Body of pancreas (tissue), 4 donors: ENCODE data around the gene ZNF277. TPM values are rescaled to one million over a fixed set of nuclear protein-coding genes. Genes with fewer than 3 reads are reported as not detected.

Source experiments
- ATAC-seq: fragments of 150-250 bp; one replicate; pipeline ENCODE4 v1.9.1; 2016
- DNase-seq, 4 donors: peaks; one replicate each; pipeline ENCODE4 v3.0.0-alpha.2; 2019
- H3K27ac ChIP-seq, 4 donors: fragments of 200-600 bp; sonication (generic); 1 replicate in 3 of 4; 2 replicates in 1 of 4; pipeline versions ENCODE4 v1.5.1 to v1.6.1; 2016 to 2019; ENCODE audit warnings: mild to moderate bottlenecking in 1 of 4, mixed read lengths in 1 of 4, moderate library complexity in 1 of 4
- H3K27me3 ChIP-seq, 2 donors: fragments of 200-600 bp; sonication (generic); one replicate each; pipeline ENCODE4 v1.6.0; 2016; ENCODE audit warnings: mild to moderate bottlenecking in 1 of 2
- H3K36me3 ChIP-seq, 2 donors: fragments of 200-600 bp; sonication (generic); replicated peaks in 1 of 2; 2 replicates each; pipeline ENCODE4 v1.5.1; 2016; ENCODE audit warnings: low read depth in 2 of 2; ENCODE audit not compliant: insufficient read depth in 1 of 2
- H3K4me1 ChIP-seq: fragments of 200-600 bp; sonication (generic); one replicate; pipeline ENCODE4 v1.6.0; 2016
- H3K4me3 ChIP-seq, 2 donors: fragments of 200-600 bp; sonication (generic); 1 replicate in 1 of 2; 2 replicates in 1 of 2; pipeline ENCODE4 v1.5.1; 2016 to 2019
- H3K9me3 ChIP-seq, 3 donors: fragments of 200-600 bp; sonication (generic); 1 replicate in 2 of 3; 2 replicates in 1 of 3; pipeline ENCODE4 v1.5.1; 2016
- CTCF ChIP-seq, 7 experiments: fragments of 450-650 bp in 4 of 7; fragments of 200-600 bp in 3 of 7; sonication (generic) in 3 of 7; IDR thresholded peaks; one replicate each; pipeline ENCODE4 v1.5.1; 2016 to 2019; ENCODE audit warnings: antibody characterized with exemption in 7 of 7
- POLR2A ChIP-seq, 3 donors: fragments of 450-650 bp; IDR thresholded peaks; one replicate each; pipeline ENCODE4 v1.6.1; 2016; ENCODE audit warnings: antibody characterized with exemption in 3 of 3, mild to moderate bottlenecking in 2 of 3
- WGBS, 2 donors: methylation state at CpG; one replicate each; pipeline ENCODE4 v1.1.5; 2017; 5-methylcytosine and 5-hydroxymethylcytosine counted together
- intact Hi-C: fragments of 100-400 bp; cut with DNase I; formaldehyde crosslinking; loops from one replicate; pipeline ENCODE4 v1.15.1; 2023
- total RNA-seq, 2 donors: library from RNA; depleted of rRNA; stranded (reverse); fragments of >200 nt; gene quantifications; one replicate each; pipeline ENCODE4 v1.1.0, GENCODE V29; 2016

Gene ZNF277
- total RNA-seq, 2 donors from 2014 or later, result 12.9 to 34.0 TPM

DNA sequence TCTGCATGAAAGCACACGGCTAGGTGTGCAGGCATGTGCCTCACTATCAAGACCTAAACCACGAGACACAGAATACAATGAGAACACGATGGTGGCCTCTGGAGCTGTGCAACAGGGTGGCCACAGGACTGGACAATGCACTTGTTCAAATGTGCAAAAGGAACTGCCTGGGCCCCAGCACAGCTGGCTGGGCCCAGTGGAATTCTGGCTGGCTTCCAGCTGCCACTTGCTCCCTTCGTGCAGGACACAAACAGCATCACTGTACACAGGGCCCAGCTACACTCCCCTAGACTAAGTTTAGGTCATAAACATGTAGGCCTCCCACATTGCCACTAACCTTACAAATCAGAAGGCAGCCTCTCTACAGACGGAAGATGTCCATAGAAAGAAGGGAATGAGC, 23.7 kb upstream of the ZNF277 start:
- Histone ChIP-seq H3K4me1 (peaks cover 3% of the 10 kb centered on the region), H3K36me3 (no peaks in the 10 kb centered on the region), H3K27me3 (no peaks in the 10 kb centered on the region), H3K27ac (no peak overlapping the region), H3K4me3 (no peak overlapping the region), H3K9me3 (no peaks in the 10 kb centered on the region)
- ATAC-seq (no peak), DNase-seq (peak in 3 of 4 donors; percentile 12 to 39 (median 21))
- WGBS, 2 donors, result 75 to 78% methylated on average over 5 of the region's 5 CpGs
- TF ChIP-seq POLR2A (IDR thresholded peaks at IDR 0.05) (no peak), CTCF (IDR thresholded peaks at IDR 0.05) (no peak)
- intact Hi-C loops, result no loop called here

- no peaks in the 10 kb centered on the region for H3K36me3 ChIP-seq
- intact Hi-C loops, result no loop called here
- WGBS, 2 donors, result 73 to 76% methylated on average over 1 of the region's 1 CpG
- no peak overlapping the region for H3K4me3 ChIP-seq
- H3K27me3 ChIP-seq, result no peaks in the 10 kb centered on the region
- no peaks in the 10 kb centered on the region for H3K9me3 ChIP-seq
- H3K4me1 ChIP-seq, result peaks cover 3% of the 10 kb centered on the region
- no peak overlapping the region for H3K27ac ChIP-seq
- ATAC-seq, result no peak
- no peak for DNase-seq
- no peak for TF ChIP-seq POLR2A (IDR thresholded peaks at IDR 0.05)
- no peak for TF ChIP-seq CTCF (IDR thresholded peaks at IDR 0.05)
Measured at GRCh38 chr7:112183266-112183665, 23.2 kb upstream of the ZNF277 start.

- DNase-seq (no peak), ATAC-seq (no peak)
- Histone ChIP-seq H3K4me1 (peaks cover 3% of the 10 kb centered on the region), H3K27me3 (no peaks in the 10 kb centered on the region), H3K9me3 (no peaks in the 10 kb centered on the region), H3K36me3 (no peaks in the 10 kb centered on the region), H3K27ac (no peak overlapping the region), H3K4me3 (no peak overlapping the region)
- no peak for TF ChIP-seq CTCF (IDR thresholded peaks at IDR 0.05)
- TF ChIP-seq POLR2A (IDR thresholded peaks at IDR 0.05), result no peak
- WGBS, 2 donors, result 86 to 89% methylated on average over 2 of the region's 2 CpGs
- intact Hi-C loops, result no loop called here
Measured at GRCh38 chr7:112184455-112184854, 22.0 kb upstream of the ZNF277 start.

GRCh38 chr7:112185005-112185834, 21.3 kb upstream of the ZNF277 start:
- Histone ChIP-seq H3K9me3 (no peaks in the 10 kb centered on the region), H3K4me1 (peaks cover 3% of the 10 kb centered on the region), H3K36me3 (no peaks in the 10 kb centered on the region), H3K27ac (no peak overlapping the region), H3K4me3 (no peak overlapping the region), H3K27me3 (no peaks in the 10 kb centered on the region)
- 67 to 78% methylated on average over 4 of the region's 4 CpGs for WGBS, 2 donors
- intact Hi-C loops, result no loop called here
- no peak for TF ChIP-seq POLR2A (IDR thresholded peaks at IDR 0.05)
- no peak for TF ChIP-seq CTCF (IDR thresholded peaks at IDR 0.05)
- ATAC-seq (no peak), DNase-seq (no peak)

DNA sequence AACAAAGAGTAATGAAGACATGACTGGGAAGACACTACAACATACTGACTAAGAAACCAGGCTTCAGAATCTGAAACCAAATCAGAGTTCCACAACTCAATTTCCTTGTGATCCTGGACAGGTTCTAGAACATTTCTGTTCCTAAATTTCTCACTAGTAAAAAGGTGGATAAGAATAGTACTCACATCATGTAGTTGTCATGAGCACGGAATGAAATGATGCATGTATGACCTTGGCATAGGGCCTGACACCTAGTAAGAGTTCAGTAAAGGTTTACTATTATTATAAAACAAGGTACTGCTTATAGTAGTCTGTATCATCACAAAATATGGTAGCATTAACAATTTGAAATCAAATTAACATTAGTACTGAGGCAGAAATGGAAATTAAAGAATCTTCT, 20.2 kb upstream of the ZNF277 start:
- no peaks in the 10 kb centered on the region for H3K27me3 ChIP-seq
- no peaks in the 10 kb centered on the region for H3K36me3 ChIP-seq
- ATAC-seq, result no peak
- peaks cover 3% of the 10 kb centered on the region for H3K4me1 ChIP-seq
- TF ChIP-seq CTCF (IDR thresholded peaks at IDR 0.05), result no peak
- no peak for TF ChIP-seq POLR2A (IDR thresholded peaks at IDR 0.05)
- H3K27ac ChIP-seq, result no peak overlapping the region
- no peak overlapping the region for H3K4me3 ChIP-seq
- 23 to 38% methylated on average over 1 of the region's 1 CpG for WGBS, 2 donors
- intact Hi-C loops, result no loop called here
- no peaks in the 10 kb centered on the region for H3K9me3 ChIP-seq
- no peak for DNase-seq
